MM.1S (cell line): Measurements from ENCODE around the gene LBHD2.

Experiments used
- DNase-seq: peaks from one replicate; pipeline ENCODE4 v3.0.0-alpha.2; 2015
- H2AFZ ChIP-seq: fragments of 300-600 bp; sonication (generic); 2 replicates; pipeline ENCODE4 v1.6.0; 2016; ENCODE audit warnings: antibody characterized with exemption, low read length
- H3F3A ChIP-seq: fragments of 300-600 bp; sonication (generic); 2 replicates; pipeline ENCODE4 v1.6.1; 2016; ENCODE audit warnings: mild to moderate bottlenecking, antibody characterized with exemption, low read length, moderate library complexity, mixed read lengths; ENCODE audit not compliant: insufficient read depth
- H3K27ac ChIP-seq: fragments of 300-600 bp; sonication (generic); 2 replicates; pipeline ENCODE4 v1.5.1; 2016; ENCODE audit warnings: mild to moderate bottlenecking, low read length
- H3K27me3 ChIP-seq: fragments of 300-600 bp; sonication (generic); replicated peaks from 2 replicates; pipeline ENCODE4 v1.6.0; 2016; ENCODE audit warnings: low read length; ENCODE audit not compliant: insufficient read depth
- H3K36me3 ChIP-seq: fragments of 300-600 bp; sonication (generic); replicated peaks from 2 replicates; pipeline ENCODE4 v1.6.1; 2016; ENCODE audit warnings: mild to moderate bottlenecking, low read length, mixed read lengths; ENCODE audit not compliant: insufficient read depth
- H3K4me1 ChIP-seq: fragments of 300-600 bp; sonication (generic); 2 replicates; pipeline ENCODE4 v1.6.1; 2016; ENCODE audit warnings: low read length, mixed read lengths
- H3K4me2 ChIP-seq: fragments of 300-600 bp; sonication (generic); 2 replicates; pipeline ENCODE4 v1.6.0; 2016; ENCODE audit warnings: low read depth, low read length
- H3K4me3 ChIP-seq: fragments of 300-600 bp; sonication (generic); 2 replicates; pipeline ENCODE4 v1.5.1; 2016; ENCODE audit warnings: low read length, mixed read lengths
- H3K79me2 ChIP-seq: fragments of 300-600 bp; sonication (generic); 2 replicates; pipeline ENCODE4 v1.6.1; 2016; ENCODE audit warnings: mixed run types, low read length, mixed read lengths
- H3K9ac ChIP-seq: fragments of 300-600 bp; sonication (generic); 2 replicates; pipeline ENCODE4 v1.6.1; 2016; ENCODE audit warnings: low read length, mixed read lengths
- H3K9me2 ChIP-seq: fragments of 300-600 bp; sonication (generic); replicated peaks from 2 replicates; pipeline ENCODE4 v1.6.1; 2016; ENCODE audit warnings: mild to moderate bottlenecking, low read length, mixed read lengths; ENCODE audit not compliant: insufficient read depth
- H3K9me3 ChIP-seq: fragments of 300-600 bp; sonication (generic); replicated peaks from 2 replicates; pipeline ENCODE4 v1.6.1; 2016; ENCODE audit warnings: mild to moderate bottlenecking, low read length, mixed read lengths; ENCODE audit not compliant: insufficient read depth
- H4K20me1 ChIP-seq: fragments of 300-600 bp; sonication (generic); 2 replicates; pipeline ENCODE4 v1.6.1; 2016; ENCODE audit warnings: mild to moderate bottlenecking, low read length, moderate library complexity, mixed read lengths; ENCODE audit not compliant: insufficient read depth
- CTCF ChIP-seq: fragments of 300-600 bp; sonication (generic); IDR thresholded peaks from 2 replicates; pipeline ENCODE4 v1.5.1; 2016; ENCODE audit warnings: antibody characterized with exemption, low read length, mixed read lengths
- EZH2 ChIP-seq: fragments of 300-600 bp; sonication (generic); optimal IDR thresholded peaks from 2 replicates; pipeline ENCODE3; 2017; ENCODE audit warnings: low read depth, mild to moderate bottlenecking, antibody characterized with exemption, low read length, mixed read lengths
- EZH2phosphoT487 ChIP-seq: fragments of 300-600 bp; sonication (generic); IDR thresholded peaks from 2 replicates; pipeline ENCODE4 v1.6.1; 2018; ENCODE audit warnings: antibody characterized with exemption, low read length

Gene LBHD2

GRCh38 chr14:103055695-103056094, 28.3 kb upstream of the LBHD2 start:
- H3K9ac ChIP-seq = no peak overlapping the region
- no peak overlapping the region for H3K4me3 ChIP-seq
- H3K27ac ChIP-seq = no peak overlapping the region
- H3K36me3 ChIP-seq = no peaks in the 10 kb centered on the region
- no peak overlapping the region for H2AFZ ChIP-seq
- no peak for DNase-seq
- H3K79me2 ChIP-seq = no peaks in the 10 kb centered on the region; the same call in 1 of the 2 replicates
- TF ChIP-seq EZH2phosphoT487 (no peak), EZH2 (no peak), CTCF (no peak)
- no peak overlapping the region for H3K4me2 ChIP-seq
- no peaks in the 10 kb centered on the region for H3K4me1 ChIP-seq
- no peaks in the 10 kb centered on the region for H3K9me2 ChIP-seq
- no peaks in the 10 kb centered on the region for H3K9me3 ChIP-seq
- no peaks in the 10 kb centered on the region for H4K20me1 ChIP-seq
- no peaks in the 10 kb centered on the region for H3K27me3 ChIP-seq
- no peaks in the 10 kb centered on the region for H3F3A ChIP-seq

GRCh38 chr14:103056322-103057027, 27.5 kb upstream of the LBHD2 start:
- H3K9ac ChIP-seq = no peak overlapping the region
- no peaks in the 10 kb centered on the region for H4K20me1 ChIP-seq
- H3K27ac ChIP-seq = no peak overlapping the region
- no peaks in the 10 kb centered on the region for H3K4me1 ChIP-seq
- H3K27me3 ChIP-seq = no peaks in the 10 kb centered on the region
- H3K4me2 ChIP-seq = peak overlapping the region; percentile 24; the same call in 1 of the 2 replicates
- H3K36me3 ChIP-seq = no peaks in the 10 kb centered on the region
- H3K79me2 ChIP-seq = no peaks in the 10 kb centered on the region; the same call in 1 of the 2 replicates
- DNase-seq = no peak
- no peaks in the 10 kb centered on the region for H3K9me3 ChIP-seq
- H3K9me2 ChIP-seq = no peaks in the 10 kb centered on the region
- H3K4me3 ChIP-seq = peak overlapping the region; percentile 60
- no peak overlapping the region for H2AFZ ChIP-seq
- no peaks in the 10 kb centered on the region for H3F3A ChIP-seq
- TF ChIP-seq EZH2phosphoT487 = no peak
- no peak for TF ChIP-seq CTCF
- TF ChIP-seq EZH2 = no peak

- no peaks in the 10 kb centered on the region for H3K9me2 ChIP-seq
- no peaks in the 10 kb centered on the region for H3K27me3 ChIP-seq
- H3K9me3 ChIP-seq = no peaks in the 10 kb centered on the region
- H3K4me1 ChIP-seq = no peaks in the 10 kb centered on the region
- no peak overlapping the region for H3K9ac ChIP-seq
- DNase-seq = no peak
- no peaks in the 10 kb centered on the region for H3F3A ChIP-seq
- H3K4me2 ChIP-seq = peak overlapping the region; percentile 24; the same call in 1 of the 2 replicates
- H3K36me3 ChIP-seq = no peaks in the 10 kb centered on the region
- no peak overlapping the region for H3K27ac ChIP-seq
- no peaks in the 10 kb centered on the region; the same call in 1 of the 2 replicates for H3K79me2 ChIP-seq
- no peak overlapping the region for H2AFZ ChIP-seq
- TF ChIP-seq EZH2 (no peak), CTCF (no peak), EZH2phosphoT487 (no peak)
- no peaks in the 10 kb centered on the region for H4K20me1 ChIP-seq
- peak overlapping the region; percentile 60 for H3K4me3 ChIP-seq
These were observed 27.0 kb upstream of the LBHD2 start for GRCh38 chr14:103057028-103057371.
